Measurements from ENCODE around the gene FGF2. TPM values are rescaled to one million over a fixed set of nuclear protein-coding genes. Genes with fewer than 3 reads are reported as not detected.

Gene FGF2
- total RNA-seq, 1 experiment from 2014 or later: 99.0 TPM

GRCh38 chr4:122876456-122876855 is 49.8 kb downstream of the FGF2 start:
- Histone ChIP-seq H3K14ac (ENCODE audit: insufficient read depth, low read length) (no peak overlapping the region), H3K9me3 (ENCODE audit: control insufficient read depth, low read depth, low read length) (no peaks in the 10 kb centered on the region), H2BK120ac (ENCODE audit: low read depth, low read length, poor library complexity, severe bottlenecking) (no peak overlapping the region), H3K23me2 (ENCODE audit: insufficient read length, low read depth, low read length, poor library complexity, severe bottlenecking) (no peaks in the 10 kb centered on the region), H3K79me2 (ENCODE audit: insufficient read depth, low read length) (peaks cover 14% of the 10 kb centered on the region; the same call in 1 of the 2 replicates), H3K79me1 (ENCODE audit: insufficient read depth, low read depth, low read length, poor library complexity, severe bottlenecking) (peaks cover 10% of the 10 kb centered on the region), H3K4me1 (ENCODE audit: insufficient read depth, low read length) (no peaks in the 10 kb centered on the region), H3T11ph (ENCODE audit: low read length) (no peak overlapping the region), H3K23ac (ENCODE audit: insufficient read length, low read depth, low read length) (no peak overlapping the region), H3K4ac (ENCODE audit: low read depth, low read length) (no peak overlapping the region), H2AK5ac (ENCODE audit: insufficient read length, low read length) (no peak overlapping the region), H3K18ac (ENCODE audit: insufficient read length, low read depth, low read length) (no peak overlapping the region), H2BK20ac (ENCODE audit: low read depth, low read length, poor library complexity, severe bottlenecking) (no peak overlapping the region), H3K56ac (ENCODE audit: insufficient read length, low read depth, low read length) (no peak overlapping the region), H2AFZ (ENCODE audit: low read length) (no peak overlapping the region), H4K8ac (replicated peaks; ENCODE audit: insufficient read length, low read depth, low read length) (no peak overlapping the region), H4K91ac (ENCODE audit: insufficient read length, low read depth, low read length) (no peak overlapping the region), H2BK12ac (ENCODE audit: insufficient read length, low read depth, low read length) (no peak overlapping the region), H3K9ac (ENCODE audit: extremely low read depth, insufficient read length, low read length) (no peak overlapping the region), H2BK5ac (ENCODE audit: insufficient read length, low read length) (no peak overlapping the region), H3K27ac (ENCODE audit: insufficient read length, low read depth, low read length) (no peak overlapping the region), H4K5ac (ENCODE audit: insufficient read length, low read depth, low read length) (no peak overlapping the region), H4K20me1 (ENCODE audit: control insufficient read depth, insufficient read depth, insufficient read length) (no peaks in the 10 kb centered on the region), H2BK15ac (ENCODE audit: low read depth, low read length) (no peak overlapping the region), H3K27me3 (ENCODE audit: insufficient read depth, low read length) (no peaks in the 10 kb centered on the region), H3K4me2 (ENCODE audit: insufficient read depth, insufficient read length, low read length) (no peak overlapping the region)
- H3K27ac Mint-ChIP-seq: peak overlapping the region in 1 of 3 experiments; percentile 10; a peak in 3 of 7 replicates
- H3K9me3 Mint-ChIP-seq: peaks cover 20 to 31% of the 10 kb centered on the region in 2 experiments
- no peak for TF ChIP-seq CTCF (conservative IDR thresholded peaks at IDR 0.05)
- no peaks in the 10 kb centered on the region for H3K27me3 Mint-ChIP-seq (ENCODE audit: low read depth)
- no peak overlapping the region for H3K4me3 Mint-ChIP-seq
- no peak for DNase-seq
- H3K4me1 Mint-ChIP-seq: peaks cover 20 to 33% of the 10 kb centered on the region in 2 experiments
- H3K36me3 Mint-ChIP-seq (ENCODE audit: insufficient read depth in 1 of 3, low read depth in 3 of 3): peaks cover 63 to 73% (median 66%) of the 10 kb centered on the region in 3 experiments
- no CpG with 5 or more reads among the region's 3 CpGs for WGBS (ENCODE audit: extremely low coverage, insufficient read length, low lambda C conversion rate)

Measured in H9 (cell line).